ENCODE data around the gene TIE1. TPM values are rescaled to one million over a fixed set of nuclear protein-coding genes. Genes with fewer than 3 reads are reported as not detected.

The TIE1 gene
- total and polyA plus RNA-seq, 9 donors = 6.4 to 29.3 (median 11.5) TPM

DNA sequence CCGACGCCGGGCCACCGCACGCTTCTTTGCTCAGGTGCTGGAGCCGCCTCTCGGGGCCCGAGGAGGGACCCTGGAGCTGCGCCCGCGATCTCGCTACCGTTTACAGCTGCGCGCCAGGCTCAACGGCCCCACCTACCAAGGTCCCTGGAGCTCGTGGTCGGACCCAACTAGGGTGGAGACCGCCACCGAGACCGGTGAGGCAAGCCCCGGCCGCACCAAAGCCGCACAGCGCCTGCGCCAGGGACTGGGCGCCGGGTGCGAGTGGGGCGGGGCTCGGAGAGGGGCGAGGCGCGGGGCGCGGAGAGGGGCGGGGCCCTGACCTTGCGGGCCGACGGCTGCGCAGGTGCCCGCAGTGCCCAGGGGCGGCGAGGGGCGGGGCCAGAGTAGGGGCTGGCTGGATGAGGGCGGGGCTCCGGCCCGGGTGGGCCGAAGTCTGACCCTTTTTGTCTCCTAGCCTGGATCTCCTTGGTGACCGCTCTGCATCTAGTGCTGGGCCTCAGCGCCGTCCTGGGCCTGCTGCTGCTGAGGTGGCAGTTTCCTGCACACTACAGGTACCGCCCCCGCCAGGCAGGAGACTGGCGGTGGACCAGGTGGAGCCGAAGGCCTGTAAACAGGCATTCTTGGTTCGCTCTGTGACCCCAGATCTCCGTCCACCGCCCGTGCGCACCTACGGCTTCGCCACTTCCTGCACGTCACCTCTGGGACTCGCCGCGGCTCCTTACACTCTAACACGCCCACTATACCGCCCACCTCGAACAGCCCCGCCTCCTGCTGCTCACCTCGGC lies 48.2 kb downstream of the TIE1 start:
- peak; percentile 9 for TF ChIP-seq POLR2A (IDR thresholded peaks at IDR 0.05)
- TF ChIP-seq EP300 (IDR thresholded peaks at IDR 0.05) = no peak
- TF ChIP-seq, protein P1, sequence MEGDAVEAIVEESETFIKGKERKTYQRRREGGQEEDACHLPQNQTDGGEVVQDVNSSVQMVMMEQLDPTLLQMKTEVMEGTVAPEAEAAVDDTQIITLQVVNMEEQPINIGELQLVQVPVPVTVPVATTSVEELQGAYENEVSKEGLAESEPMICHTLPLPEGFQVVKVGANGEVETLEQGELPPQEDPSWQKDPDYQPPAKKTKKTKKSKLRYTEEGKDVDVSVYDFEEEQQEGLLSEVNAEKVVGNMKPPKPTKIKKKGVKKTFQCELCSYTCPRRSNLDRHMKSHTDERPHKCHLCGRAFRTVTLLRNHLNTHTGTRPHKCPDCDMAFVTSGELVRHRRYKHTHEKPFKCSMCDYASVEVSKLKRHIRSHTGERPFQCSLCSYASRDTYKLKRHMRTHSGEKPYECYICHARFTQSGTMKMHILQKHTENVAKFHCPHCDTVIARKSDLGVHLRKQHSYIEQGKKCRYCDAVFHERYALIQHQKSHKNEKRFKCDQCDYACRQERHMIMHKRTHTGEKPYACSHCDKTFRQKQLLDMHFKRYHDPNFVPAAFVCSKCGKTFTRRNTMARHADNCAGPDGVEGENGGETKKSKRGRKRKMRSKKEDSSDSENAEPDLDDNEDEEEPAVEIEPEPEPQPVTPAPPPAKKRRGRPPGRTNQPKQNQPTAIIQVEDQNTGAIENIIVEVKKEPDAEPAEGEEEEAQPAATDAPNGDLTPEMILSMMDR (IDR thresholded peaks at IDR 0.05) = no peak
- Histone ChIP-seq H3K4me3 (peak overlapping the region; percentile 56), H3K27ac (peak overlapping the region; percentile 23 to 75), H3K4me1 (ENCODE audit: insufficient read depth) (peaks cover 3% of the 10 kb centered on the region), H3K27me3 (no peaks in the 10 kb centered on the region), H3K36me3 (no peaks in the 10 kb centered on the region), H3K9me3 (no peaks in the 10 kb centered on the region)
- intact Hi-C loops (cut with DNase I) = no loop called here
- WGBS, 3 donors = 1 to 3% (median 3%) methylated on average over 62 to 72 of the region's 72 CpGs
- DNase-seq = peak; percentile 75 to 89 (median 85)

DNA sequence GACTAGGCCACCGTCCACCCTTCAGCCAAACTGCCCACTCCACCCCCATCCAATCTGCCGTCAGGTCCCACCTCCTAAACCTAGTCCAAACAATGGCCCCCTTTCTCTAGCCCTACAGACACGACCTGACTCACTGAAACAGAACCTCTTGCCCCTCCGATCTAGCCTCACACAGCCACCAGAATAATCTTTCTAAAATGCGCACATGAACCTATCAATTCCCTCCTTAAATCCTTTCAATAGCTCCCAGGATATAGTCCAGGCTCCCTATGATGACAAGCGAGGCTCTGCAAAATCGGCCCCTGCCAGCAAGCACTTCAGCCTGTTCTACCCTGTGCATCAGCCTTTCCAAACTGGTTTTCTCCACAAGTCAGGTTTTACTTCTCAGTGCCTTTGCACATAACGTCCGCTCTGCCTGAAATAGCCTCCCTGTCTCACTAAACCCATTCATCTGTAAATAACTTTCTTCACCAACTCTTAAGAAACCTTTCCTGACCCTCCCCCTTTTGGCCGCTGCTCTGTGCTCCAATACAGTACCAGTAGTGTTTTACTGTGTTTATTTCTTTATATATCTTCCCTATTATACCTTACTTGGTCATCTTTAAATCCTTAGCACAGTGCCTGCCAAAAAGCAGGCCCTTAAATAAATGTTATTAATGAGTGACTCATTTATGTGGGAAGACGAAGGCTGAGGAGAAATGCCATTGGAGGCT lies 49.0 kb downstream of the TIE1 start:
- H3K4me3 ChIP-seq = peak overlapping the region; percentile 56

DNA sequence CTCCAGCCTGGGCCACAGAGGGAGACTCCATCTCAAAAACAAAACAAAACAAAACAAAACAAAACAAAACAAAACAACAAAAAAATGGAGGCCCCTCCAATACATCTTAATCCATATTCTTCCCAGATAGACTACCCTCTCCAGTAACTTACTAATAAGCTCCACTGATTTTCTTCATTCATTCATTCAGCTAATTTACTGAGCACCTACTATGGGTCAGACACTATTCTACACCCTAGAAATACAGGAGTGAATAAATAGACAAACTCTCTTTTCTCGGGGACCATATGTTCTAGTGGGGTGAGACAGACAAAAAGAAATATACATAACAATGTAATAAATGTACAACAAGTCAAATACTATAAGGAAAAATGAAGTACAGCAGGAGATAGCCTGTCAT lies 50.2 kb downstream of the TIE1 start:
- 86 to 89% (median 87%) methylated on average over 1 of the region's 1 CpG for WGBS, 3 donors
- DNase-seq = no peak
- Histone ChIP-seq H3K36me3 (no peaks in the 10 kb centered on the region), H3K9me3 (no peaks in the 10 kb centered on the region), H3K27me3 (no peaks in the 10 kb centered on the region), H3K27ac (no peak overlapping the region), H3K4me1 (ENCODE audit: insufficient read depth) (no peaks in the 10 kb centered on the region), H3K4me3 (no peak overlapping the region)
- intact Hi-C loops (cut with DNase I) = no loop called here
- no peak for TF ChIP-seq POLR2A (IDR thresholded peaks at IDR 0.05)
- TF ChIP-seq, protein P1 (IDR thresholded peaks at IDR 0.05) = no peak
- no peak for TF ChIP-seq EP300 (IDR thresholded peaks at IDR 0.05)

More for the DNA sequence above, 49.0 kb downstream of the TIE1 start:
- DNase-seq = no peak
- no peaks in the 10 kb centered on the region for H3K27me3 ChIP-seq
- TF ChIP-seq POLR2A (IDR thresholded peaks at IDR 0.05) (no peak), EP300 (IDR thresholded peaks at IDR 0.05) (no peak)
- TF ChIP-seq, protein P1 (IDR thresholded peaks at IDR 0.05) = no peak
- intact Hi-C loops (cut with DNase I) = no loop called here
- H3K36me3 ChIP-seq = no peaks in the 10 kb centered on the region
- WGBS, 3 donors = 46 to 48% (median 47%) methylated on average over 11 of the region's 11 CpGs
- H3K27ac ChIP-seq = peak overlapping the region; percentile 23 to 75
- H3K4me1 ChIP-seq (ENCODE audit: insufficient read depth) = peaks cover 2% of the 10 kb centered on the region
- H3K9me3 ChIP-seq = no peaks in the 10 kb centered on the region

GRCh38 chr1:43351421-43352350 lies 50.9 kb downstream of the TIE1 start:
- H3K4me1 ChIP-seq (ENCODE audit: insufficient read depth) = no peaks in the 10 kb centered on the region
- H3K9me3 ChIP-seq = no peaks in the 10 kb centered on the region
- H3K27ac ChIP-seq = no peak overlapping the region
- intact Hi-C loops (cut with DNase I) = no loop called here
- no peaks in the 10 kb centered on the region for H3K27me3 ChIP-seq
- no peak overlapping the region for H3K4me3 ChIP-seq
- no peaks in the 10 kb centered on the region for H3K36me3 ChIP-seq
- WGBS, 3 donors = 83 to 87% (median 83%) methylated on average over 10 of the region's 10 CpGs
- TF ChIP-seq, protein P1 (IDR thresholded peaks at IDR 0.05) = no peak
- TF ChIP-seq POLR2A (IDR thresholded peaks at IDR 0.05) (no peak), EP300 (IDR thresholded peaks at IDR 0.05) (no peak)
- DNase-seq = no peak

Measured in ovary (tissue), 9 donors.